ENCODE results near the gene HOOK2.

HOOK2 gene

GRCh38 chr19:12782424-12783290 lies 7.3 kb upstream of the HOOK2 start:
- DNase-seq, result peak; percentile 92

GRCh38 chr19:12782174-12782423 lies 6.7 kb upstream of the HOOK2 start:
- DNase-seq, result no peak

GRCh38 chr19:12779162-12779993 lies 4.0 kb upstream of the HOOK2 start:
- peak; percentile 72 for DNase-seq

GRCh38 chr19:12778905-12779161 lies 3.5 kb upstream of the HOOK2 start:
- DNase-seq, result no peak

- DNase-seq, result peak; percentile 73
These were observed 2.9 kb upstream of the HOOK2 start for GRCh38 chr19:12778017-12778904.

GRCh38 chr19:12777217-12778016 lies 2.1 kb upstream of the HOOK2 start:
- DNase-seq, result peak; percentile 92

GRCh38 chr19:12773571-12773970 lies 1.8 kb downstream of the HOOK2 start:
- DNase-seq, result no peak

GRCh38 chr19:12772323-12772722 lies 3.0 kb downstream of the HOOK2 start:
- DNase-seq, result no peak

GRCh38 chr19:12770922-12771321 lies 4.4 kb downstream of the HOOK2 start:
- no peak for DNase-seq

- no peak for DNase-seq
These were observed 5.7 kb downstream of the HOOK2 start for GRCh38 chr19:12769689-12770088.

- no peak for DNase-seq
These were observed 7.7 kb downstream of the HOOK2 start for GRCh38 chr19:12767666-12768065.

GRCh38 chr19:12767150-12767549 lies 8.2 kb downstream of the HOOK2 start:
- DNase-seq, result no peak

- DNase-seq, result peak; percentile 90
These were observed 9.3 kb downstream of the HOOK2 start for GRCh38 chr19:12766051-12766521.

- no peak for DNase-seq
These were observed 10.7 kb downstream of the HOOK2 start for GRCh38 chr19:12764698-12765097.

- no peak for DNase-seq
These were observed 12.3 kb downstream of the HOOK2 start for GRCh38 chr19:12763100-12763499.

GRCh38 chr19:12759686-12760085 lies 15.7 kb downstream of the HOOK2 start:
- DNase-seq, result no peak

GRCh38 chr19:12757544-12758274 lies 17.6 kb downstream of the HOOK2 start:
- DNase-seq, result peak; percentile 86

- DNase-seq, result no peak
These were observed 19.0 kb downstream of the HOOK2 start for GRCh38 chr19:12756150-12756883.

GRCh38 chr19:12754465-12755196 lies 20.7 kb downstream of the HOOK2 start:
- no peak for DNase-seq

GRCh38 chr19:12752056-12752781 lies 23.1 kb downstream of the HOOK2 start:
- no peak for DNase-seq
